Spinal cord (tissue), 10 donors: ENCODE measurements around the gene JMJD6. TPM values are rescaled to one million over a fixed set of nuclear protein-coding genes. Genes with fewer than 3 reads are reported as not detected.
A peak's percentile ranks its signal among the peaks of the same experiment; 100 is the strongest.

Experiments used
- DNase-seq, 6 donors: peaks; one replicate each; pipeline versions ENCODE4 v3.0.0 to v3.0.0-alpha.2; 2013 to 2015; ENCODE audit warnings: low spot score in 6 of 6, low read depth in 4 of 6
- H3K27ac ChIP-seq: one replicate; pipeline ENCODE4 v1.5.1; 2013; ENCODE audit warnings: low read depth, low read length, control low read depth
- H3K27me3 ChIP-seq: one replicate; pipeline ENCODE4 v1.6.1; 2013; ENCODE audit warnings: low read length; ENCODE audit not compliant: control insufficient read depth, insufficient read depth
- H3K36me3 ChIP-seq: one replicate; pipeline ENCODE4 v1.6.1; 2013; ENCODE audit warnings: low read length; ENCODE audit not compliant: control insufficient read depth, insufficient read depth
- H3K4me1 ChIP-seq: one replicate; pipeline ENCODE4 v1.6.1; 2013; ENCODE audit warnings: low read length; ENCODE audit not compliant: control insufficient read depth, insufficient read depth
- H3K4me3 ChIP-seq: one replicate; pipeline ENCODE4 v1.5.1; 2013; ENCODE audit warnings: low read depth, low read length, control low read depth
- H3K9me3 ChIP-seq: one replicate; pipeline ENCODE4 v1.6.1; 2013; ENCODE audit warnings: low read length; ENCODE audit not compliant: control insufficient read depth, insufficient read depth
- WGBS: methylation state at CpG from one replicate; pipeline ENCODE4 v1.1.5; 2013; ENCODE audit warnings: missing lambda C conversion rate; ENCODE audit not compliant: insufficient coverage; 5-methylcytosine and 5-hydroxymethylcytosine counted together
- long read RNA-seq, 4 donors: transcript quantifications; one replicate each; lab custom pipeline, GENCODE V29; 2026
- polyA plus RNA-seq, 2 donors: library from polyadenylated mRNA; unstranded; fragments of 120-200 nt; gene quantifications; one replicate each; pipeline ENCODE4 v1.2.1, GENCODE V29; 2013; ENCODE audit not compliant: insufficient read length in 2 of 2
- total RNA-seq, 2 donors: library from RNA; depleted of rRNA in 1 of 2; stranded (reverse); fragments of 120-200 nt in 1 of 2; fragments of >200 nt in 1 of 2; gene quantifications; one replicate each; pipeline versions ENCODE4 v1.2.3 to v1.2.4, GENCODE V29; 2013 to 2014
- donor health status: healthy.

JMJD6 gene
- total RNA-seq, result 10 to 100 TPM; 15.4 to 16.4 TPM
- 10 to 100 TPM; 18.6 to 26.2 TPM for polyA plus RNA-seq
- long read RNA-seq, donor 1, partial matches to known transcripts, result 0 of 7 reads
- long read RNA-seq, donor 1, other reads (novel, unspliced or antisense), result 0 of 7 reads
- long read RNA-seq, donor 2, partial matches to known transcripts, result 0 of 1 reads
- long read RNA-seq, donor 2, other reads (novel, unspliced or antisense), result 0 of 1 reads
- long read RNA-seq, donor 3, full-length matches to known transcripts, result 2 of 2 reads
- long read RNA-seq, donor 3, partial matches to known transcripts, result 0 of 2 reads
- long read RNA-seq, donor 3, other reads (novel, unspliced or antisense), result 0 of 2 reads
- long read RNA-seq, donor 4, transcript JMJD6-202 (6 exons, 1,603 nt), result major isoform, 7 of 130 reads
- long read RNA-seq, donor 4, partial matches to known transcripts, result 108 of 130 reads
- long read RNA-seq, donor 4, other reads (novel, unspliced or antisense), result 11 of 130 reads

GRCh38 chr17:76726231-76726775 is at the start of gene JMJD6:
Gene JMJD6, minus strand, starts transcription at chr17:76726606. Its CDS starts 131 bp downstream, at chr17:76726475.
- H3K9me3 ChIP-seq, result no peaks in the 10 kb centered on the region
- peak within 1 kb of the TSS; percentile 96 for H3K27ac ChIP-seq
- DNase-seq, result peak in 5 of 6 donors; percentile 82 to 99 (median 94)
- H3K4me3 ChIP-seq, result peak within 1 kb of the TSS; percentile 84
- H3K36me3 ChIP-seq, result peaks cover 38% of the 10 kb centered on the region
- no peaks in the 10 kb centered on the region for H3K27me3 ChIP-seq
- WGBS, result 0% methylated on average over 60 of the region's 60 CpGs
- H3K4me1 ChIP-seq, result peaks cover 28% of the 10 kb centered on the region

DNA sequence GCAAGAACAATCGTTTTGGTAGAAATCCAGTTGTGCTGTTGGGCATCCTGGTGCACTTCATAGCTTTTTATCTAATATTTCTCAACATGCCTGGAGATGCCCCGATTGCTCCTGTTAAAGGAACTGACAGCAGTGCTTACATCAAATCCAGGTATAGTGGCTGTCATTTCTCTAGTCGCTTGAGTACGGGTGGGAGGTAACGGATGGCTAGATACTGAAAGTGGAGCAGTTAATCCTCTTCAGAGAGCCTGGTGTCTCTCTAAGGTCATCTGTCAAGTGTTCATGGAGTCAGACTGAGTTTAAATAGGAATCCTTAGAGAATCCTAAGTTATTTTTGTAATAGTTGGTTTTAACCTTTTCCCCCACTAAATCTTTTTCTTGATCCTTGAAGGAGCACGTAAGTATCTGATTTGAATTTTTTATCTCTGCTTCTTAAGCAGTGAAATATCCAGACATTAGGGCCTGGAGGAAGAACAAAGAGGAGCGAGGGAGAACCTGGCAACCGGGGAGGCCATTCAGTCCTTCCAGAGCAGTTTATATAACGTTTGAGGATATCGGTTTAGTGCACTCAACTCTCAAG is 48.7 kb upstream of the JMJD6 start:
- 86% methylated on average over 9 of the region's 10 CpGs for WGBS
- no peaks in the 10 kb centered on the region for H3K4me1 ChIP-seq
- no peaks in the 10 kb centered on the region for H3K27me3 ChIP-seq
- no peak overlapping the region for H3K4me3 ChIP-seq
- H3K9me3 ChIP-seq, result no peaks in the 10 kb centered on the region
- no peak for DNase-seq
- H3K36me3 ChIP-seq, result peaks cover 44% of the 10 kb centered on the region
- no peak overlapping the region for H3K27ac ChIP-seq

GRCh38 chr17:76772842-76773525 is 46.6 kb upstream of the JMJD6 start:
- Histone ChIP-seq H3K4me3 (no peak overlapping the region), H3K36me3 (peaks cover 45% of the 10 kb centered on the region), H3K27me3 (no peaks in the 10 kb centered on the region), H3K9me3 (no peaks in the 10 kb centered on the region), H3K4me1 (no peaks in the 10 kb centered on the region), H3K27ac (no peak overlapping the region)
- DNase-seq, result no peak
- 100% methylated on average over 1 of the region's 6 CpGs for WGBS

DNA sequence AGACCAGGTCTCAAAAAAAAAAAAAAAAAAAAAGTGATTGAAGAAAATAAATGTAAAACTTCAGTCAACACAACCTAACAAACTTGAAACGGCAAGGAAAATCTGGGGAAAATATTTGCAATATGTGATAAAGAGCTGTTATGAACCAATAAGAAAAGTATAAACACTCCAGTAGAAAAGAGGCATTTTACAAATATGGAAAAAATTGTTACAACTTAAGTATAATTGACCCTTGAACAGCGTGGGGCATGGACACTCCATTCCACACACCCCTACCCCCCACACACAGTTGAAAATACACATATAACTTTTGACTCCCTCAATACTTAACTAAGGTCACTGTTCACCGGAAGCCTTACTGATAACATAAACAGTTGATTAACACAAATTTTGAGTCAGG is 32.2 kb upstream of the JMJD6 start:
- 100% methylated on average over 1 of the region's 3 CpGs for WGBS
- Histone ChIP-seq H3K36me3 (peaks cover 51% of the 10 kb centered on the region), H3K27me3 (no peaks in the 10 kb centered on the region)

DNA sequence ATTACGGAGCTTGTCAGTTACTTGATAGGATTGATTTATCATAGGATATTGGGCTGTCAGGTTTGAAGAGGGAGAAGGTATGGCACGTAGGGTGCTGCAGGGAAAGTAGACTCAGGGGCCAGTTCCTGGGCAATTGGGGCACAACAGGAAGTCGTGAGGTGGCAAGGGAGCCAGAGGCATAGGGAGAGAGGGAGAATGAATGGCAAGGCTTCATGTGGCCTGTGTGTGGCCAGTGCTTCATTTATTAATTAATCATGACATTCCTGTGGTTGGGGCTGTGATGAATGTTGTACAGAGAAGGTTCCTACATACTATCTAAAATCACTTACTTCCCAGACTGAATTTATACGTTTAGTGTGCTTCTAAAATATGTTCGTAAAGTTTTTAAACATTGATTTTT is 30.9 kb upstream of the JMJD6 start:
- Histone ChIP-seq H3K27ac (no peak overlapping the region), H3K4me1 (no peaks in the 10 kb centered on the region), H3K27me3 (no peaks in the 10 kb centered on the region), H3K4me3 (no peak overlapping the region), H3K36me3 (peaks cover 56% of the 10 kb centered on the region), H3K9me3 (no peaks in the 10 kb centered on the region)
- DNase-seq, result no peak
- 98% methylated on average over 3 of the region's 5 CpGs for WGBS

More for the DNA sequence above, 32.2 kb upstream of the JMJD6 start:
- H3K4me1 ChIP-seq, result no peaks in the 10 kb centered on the region
- no peak for DNase-seq
- no peak overlapping the region for H3K27ac ChIP-seq
- H3K4me3 ChIP-seq, result no peak overlapping the region
- no peaks in the 10 kb centered on the region for H3K9me3 ChIP-seq

DNA sequence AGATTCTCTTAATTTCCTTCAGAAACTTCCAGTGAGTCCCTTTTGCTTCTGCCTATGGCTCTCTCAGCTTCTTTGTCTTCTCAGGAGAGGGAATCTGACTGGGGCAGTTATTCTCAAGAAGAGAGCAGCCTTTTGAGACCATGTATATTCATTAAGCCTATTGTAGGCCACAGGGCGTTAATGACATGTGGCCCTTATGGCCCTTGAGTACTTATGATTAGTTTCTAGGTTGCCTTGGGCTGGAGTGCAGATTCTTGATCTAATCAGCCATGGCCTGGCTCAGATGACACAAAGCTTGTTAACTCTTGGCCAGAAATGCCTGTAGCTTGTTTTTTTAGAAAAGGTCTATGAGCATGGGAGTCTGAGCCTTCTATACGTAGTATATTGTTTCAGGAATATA is 28.9 kb upstream of the JMJD6 start:
- Histone ChIP-seq H3K36me3 (peaks cover 53% of the 10 kb centered on the region), H3K9me3 (no peaks in the 10 kb centered on the region), H3K27me3 (no peaks in the 10 kb centered on the region), H3K27ac (no peak overlapping the region), H3K4me1 (no peaks in the 10 kb centered on the region), H3K4me3 (no peak overlapping the region)
- DNase-seq, result no peak
- WGBS, result 78% methylated on average over 1 of the region's 2 CpGs

GRCh38 chr17:76753061-76753961 is 26.9 kb upstream of the JMJD6 start:
- H3K9me3 ChIP-seq, result no peaks in the 10 kb centered on the region
- H3K36me3 ChIP-seq, result peaks cover 51% of the 10 kb centered on the region
- no peak overlapping the region for H3K4me3 ChIP-seq
- WGBS, result 95% methylated on average over 8 of the region's 12 CpGs
- no peak for DNase-seq
- no peaks in the 10 kb centered on the region for H3K4me1 ChIP-seq
- H3K27ac ChIP-seq, result no peak overlapping the region
- no peaks in the 10 kb centered on the region for H3K27me3 ChIP-seq

DNA sequence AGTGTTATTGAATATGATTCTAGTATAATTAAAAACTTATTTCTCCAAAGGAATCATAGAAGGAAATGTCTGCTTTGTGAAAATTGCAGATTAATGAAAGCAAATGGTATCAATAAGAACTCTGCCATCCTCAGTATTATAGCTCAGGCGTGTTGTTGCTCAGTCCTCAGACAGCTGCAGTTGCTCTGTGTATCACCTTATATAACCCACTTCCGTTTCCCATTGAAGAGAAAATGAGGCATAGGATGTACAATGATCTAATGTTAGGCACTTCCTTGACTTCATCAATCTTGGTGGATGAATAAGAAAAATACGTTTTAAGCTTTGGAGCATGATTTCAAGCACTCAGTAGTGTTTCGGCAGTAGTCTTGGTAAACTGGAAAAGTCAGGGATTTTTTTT is 25.6 kb upstream of the JMJD6 start:
- Histone ChIP-seq H3K4me3 (no peak overlapping the region), H3K4me1 (no peaks in the 10 kb centered on the region), H3K27me3 (no peaks in the 10 kb centered on the region), H3K27ac (no peak overlapping the region), H3K36me3 (peaks cover 56% of the 10 kb centered on the region), H3K9me3 (no peaks in the 10 kb centered on the region)
- DNase-seq, result no peak
- 87% methylated on average over 2 of the region's 4 CpGs for WGBS
